GM21737 (cell line): Measurements from ENCODE around the gene TUBA4B.

Experiments
- ATAC-seq: cut with Tn5 transposase; IDR thresholded peaks from one replicate; pipeline ENCODE4 v1.9.1; 2021; ENCODE audit warnings: mild to moderate bottlenecking, moderate library complexity; ENCODE audit not compliant: unreplicated experiment

TUBA4B gene

GRCh38 chr2:219289537-219290361 is 36.7 kb downstream of the TUBA4B start:
- no peak for ATAC-seq

DNA sequence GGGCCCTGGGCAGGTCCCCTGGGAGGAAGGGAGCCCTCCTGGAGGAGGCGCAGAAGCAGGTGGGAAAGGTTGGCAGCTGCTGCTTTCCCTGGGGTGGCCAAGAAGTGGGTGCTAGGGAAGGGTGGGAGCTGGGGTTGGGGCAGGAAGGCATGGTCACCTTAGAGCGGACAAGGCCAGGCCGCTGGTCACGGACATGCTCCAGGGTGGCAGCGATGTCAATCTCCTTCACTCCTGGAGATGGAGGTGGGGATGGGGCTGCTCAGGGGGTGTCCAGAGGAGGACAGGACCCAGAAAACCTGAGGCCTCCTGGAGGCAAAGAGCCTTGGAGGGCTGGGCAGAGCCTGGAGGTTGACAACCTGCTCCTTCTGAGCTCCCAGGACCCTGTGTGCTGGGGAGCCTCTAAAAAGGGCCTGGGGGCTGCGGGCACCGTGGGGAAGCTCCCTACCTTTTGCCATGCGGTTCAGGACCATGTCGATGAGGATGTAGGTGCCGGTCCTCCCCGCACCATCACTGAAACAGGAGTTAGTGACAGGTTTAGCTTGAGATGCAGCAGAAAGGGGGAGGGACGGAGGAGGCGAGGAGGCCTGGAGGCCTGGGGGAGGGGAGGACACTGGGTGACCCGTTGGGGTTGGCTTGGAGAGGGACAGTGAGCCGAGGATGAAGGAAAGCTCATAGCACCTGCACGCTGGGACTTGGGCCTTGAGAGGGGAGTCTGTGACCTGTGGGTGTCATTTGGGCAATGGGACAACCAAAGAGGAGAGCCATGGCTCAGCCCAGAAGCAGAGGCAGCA is 37.5 kb downstream of the TUBA4B start:
- no peak for ATAC-seq

DNA sequence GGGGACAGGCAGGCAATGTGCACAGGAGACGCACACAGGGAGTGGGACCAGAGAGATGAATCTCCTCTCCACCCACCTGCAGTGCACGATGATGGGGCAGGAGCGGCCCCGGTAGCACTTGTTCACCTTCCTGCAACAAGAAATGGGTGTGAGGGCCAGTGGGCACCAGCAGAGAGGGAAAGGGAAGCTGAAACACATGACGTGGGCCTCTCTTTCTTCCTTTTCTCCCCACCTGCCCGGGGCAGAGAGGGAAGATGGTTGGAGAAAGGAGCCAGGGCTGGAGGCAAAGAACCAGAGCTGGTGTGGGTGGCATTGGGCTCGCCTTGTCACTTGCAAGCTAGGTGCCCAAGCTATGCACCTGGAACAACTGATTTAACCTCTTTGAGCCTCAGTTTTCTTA is 38.4 kb downstream of the TUBA4B start:
- no peak for ATAC-seq

GRCh38 chr2:219291910-219292490 is 39.0 kb downstream of the TUBA4B start:
- ATAC-seq = no peak

- ATAC-seq = no peak
These were observed 39.6 kb downstream of the TUBA4B start for GRCh38 chr2:219292616-219293015.

GRCh38 chr2:219293736-219294231 is 40.7 kb downstream of the TUBA4B start:
- ATAC-seq = no peak

DNA sequence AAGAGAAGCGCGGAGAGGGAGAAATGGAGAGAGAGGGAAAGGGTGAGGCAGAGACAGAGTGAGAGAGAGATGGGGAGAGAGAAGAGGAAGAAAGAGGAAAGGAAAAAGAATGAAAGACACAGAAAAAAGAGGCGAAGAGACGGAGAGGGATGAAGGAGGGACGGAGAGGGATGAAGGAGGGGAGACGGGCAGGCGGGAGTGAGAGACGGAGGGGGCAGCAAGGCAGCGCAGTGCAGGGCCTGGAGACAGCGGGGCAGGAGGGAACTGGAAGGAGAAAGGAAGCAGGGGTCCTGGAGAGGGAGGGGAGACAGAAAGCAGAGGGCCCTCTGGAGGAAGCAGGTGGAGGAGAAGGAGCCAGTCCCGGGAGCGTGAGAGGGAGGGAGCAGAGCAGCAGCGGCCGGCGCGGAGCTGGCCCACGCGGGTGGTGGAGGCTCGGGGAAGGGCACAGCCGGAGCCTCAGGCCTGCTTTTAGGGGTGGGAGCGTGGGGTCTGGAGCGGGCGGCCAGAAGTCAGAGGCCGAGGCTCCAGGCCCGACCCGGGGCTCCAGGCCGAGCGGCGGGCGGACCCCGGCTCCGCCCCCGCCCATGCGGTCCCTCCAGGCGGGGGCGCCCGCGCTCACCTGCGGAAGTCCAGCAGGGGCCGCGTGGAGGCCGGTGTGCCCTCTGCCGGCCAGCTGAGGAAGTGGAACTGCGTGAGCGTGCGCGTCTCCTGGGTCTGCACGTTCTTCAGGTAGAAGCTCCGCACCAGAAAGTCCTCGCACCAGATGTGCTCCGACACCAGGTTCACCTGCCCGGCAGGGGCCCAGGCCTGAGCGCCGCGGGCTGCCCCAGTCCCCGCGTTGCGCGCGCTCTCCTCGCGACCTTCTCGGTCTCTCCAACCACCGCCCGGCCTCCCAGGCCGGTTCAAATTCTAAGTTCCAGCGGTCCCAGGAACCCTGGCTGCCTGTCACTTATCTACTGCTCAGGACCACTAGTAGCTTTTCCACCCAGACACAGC is 41.6 kb downstream of the TUBA4B start:
- peak; percentile 95 for ATAC-seq

DNA sequence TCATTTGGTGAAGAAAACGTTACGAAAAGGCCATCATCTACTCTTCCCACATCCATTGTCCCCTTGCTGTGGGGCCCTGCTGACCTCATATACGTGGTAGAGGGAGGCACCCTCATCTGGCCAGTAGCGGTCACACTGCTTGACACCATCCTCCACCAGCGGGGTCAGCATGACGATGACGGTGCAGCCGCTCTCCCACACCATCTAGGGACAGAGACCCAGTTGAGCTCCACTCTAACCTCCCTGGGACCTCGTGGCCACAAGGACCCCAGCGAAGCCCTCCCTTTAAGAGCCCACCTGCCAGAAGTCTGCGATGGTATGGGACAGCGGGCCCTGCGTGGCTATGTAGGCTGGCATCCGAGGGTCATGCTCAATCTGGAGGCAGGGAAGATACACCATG is 43.1 kb downstream of the TUBA4B start:
- no peak for ATAC-seq

DNA sequence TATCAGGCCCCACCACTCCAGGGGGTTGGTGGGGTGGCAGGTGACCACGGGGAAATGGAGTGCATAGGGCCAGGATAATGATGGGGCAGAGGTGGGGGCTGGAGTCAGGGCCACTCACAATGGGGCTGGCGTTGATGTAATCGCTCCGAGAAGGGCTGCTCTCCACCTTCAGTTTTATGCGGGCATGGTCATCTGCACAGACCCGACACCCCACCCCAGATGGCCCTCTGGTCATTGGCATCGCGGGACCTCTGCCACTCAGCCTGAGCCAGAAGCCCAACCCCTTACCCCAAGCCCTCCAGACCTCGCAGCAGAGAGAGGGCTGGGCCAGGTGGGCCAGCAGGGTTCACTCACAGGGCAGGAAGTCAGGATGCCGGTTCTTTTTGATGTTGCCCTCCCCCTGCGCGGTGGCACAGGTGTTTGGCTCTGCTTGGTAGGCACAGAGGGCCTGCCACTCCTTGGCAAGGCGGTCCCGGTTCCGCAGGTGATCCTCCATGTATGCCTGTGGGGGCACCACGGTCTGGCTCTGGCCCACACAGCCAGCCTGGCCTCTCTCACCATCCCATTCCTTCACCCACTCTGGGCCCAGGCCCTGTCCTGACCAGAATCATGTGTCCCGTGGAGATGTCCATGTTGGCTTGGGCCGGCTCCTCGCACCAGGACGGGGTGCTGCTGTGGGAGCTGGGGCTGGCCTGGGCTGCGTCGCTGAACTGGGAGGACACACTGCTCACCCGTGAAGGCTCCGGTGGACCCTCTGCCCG is 43.8 kb downstream of the TUBA4B start:
- ATAC-seq = no peak

GRCh38 chr2:219297766-219298456 is 44.9 kb downstream of the TUBA4B start:
- no peak for ATAC-seq

- ATAC-seq = no peak
These were observed 45.8 kb downstream of the TUBA4B start for GRCh38 chr2:219298759-219299371.

GRCh38 chr2:219299372-219299760 is 46.3 kb downstream of the TUBA4B start:
- ATAC-seq = no peak

DNA sequence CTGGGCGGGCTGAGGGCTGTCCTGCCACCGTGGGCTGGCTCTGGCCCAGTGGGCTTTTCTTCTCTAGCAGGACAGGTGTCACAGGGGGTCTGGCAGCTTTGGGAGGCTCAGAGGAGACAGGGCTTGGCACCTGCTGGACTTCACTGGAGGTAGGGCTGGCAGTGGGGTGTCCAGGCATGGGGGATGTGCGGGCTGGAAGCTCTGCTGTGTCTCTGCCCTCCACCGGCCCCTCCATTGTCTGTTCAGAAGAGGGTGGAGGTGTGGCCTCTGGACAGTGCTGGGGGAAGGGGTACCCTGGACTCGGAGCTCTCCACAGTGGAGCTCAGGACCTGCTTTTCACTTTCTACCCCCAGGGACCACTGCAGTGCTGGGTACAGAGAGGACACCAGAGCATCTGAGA is 47.0 kb downstream of the TUBA4B start:
- ATAC-seq = no peak

GRCh38 chr2:219302412-219302968 is 49.4 kb downstream of the TUBA4B start:
- no peak for ATAC-seq

GRCh38 chr2:219304223-219304622 is 51.2 kb downstream of the TUBA4B start:
- no peak for ATAC-seq

- no peak for ATAC-seq
These were observed 53.0 kb downstream of the TUBA4B start for GRCh38 chr2:219306047-219306446.

DNA sequence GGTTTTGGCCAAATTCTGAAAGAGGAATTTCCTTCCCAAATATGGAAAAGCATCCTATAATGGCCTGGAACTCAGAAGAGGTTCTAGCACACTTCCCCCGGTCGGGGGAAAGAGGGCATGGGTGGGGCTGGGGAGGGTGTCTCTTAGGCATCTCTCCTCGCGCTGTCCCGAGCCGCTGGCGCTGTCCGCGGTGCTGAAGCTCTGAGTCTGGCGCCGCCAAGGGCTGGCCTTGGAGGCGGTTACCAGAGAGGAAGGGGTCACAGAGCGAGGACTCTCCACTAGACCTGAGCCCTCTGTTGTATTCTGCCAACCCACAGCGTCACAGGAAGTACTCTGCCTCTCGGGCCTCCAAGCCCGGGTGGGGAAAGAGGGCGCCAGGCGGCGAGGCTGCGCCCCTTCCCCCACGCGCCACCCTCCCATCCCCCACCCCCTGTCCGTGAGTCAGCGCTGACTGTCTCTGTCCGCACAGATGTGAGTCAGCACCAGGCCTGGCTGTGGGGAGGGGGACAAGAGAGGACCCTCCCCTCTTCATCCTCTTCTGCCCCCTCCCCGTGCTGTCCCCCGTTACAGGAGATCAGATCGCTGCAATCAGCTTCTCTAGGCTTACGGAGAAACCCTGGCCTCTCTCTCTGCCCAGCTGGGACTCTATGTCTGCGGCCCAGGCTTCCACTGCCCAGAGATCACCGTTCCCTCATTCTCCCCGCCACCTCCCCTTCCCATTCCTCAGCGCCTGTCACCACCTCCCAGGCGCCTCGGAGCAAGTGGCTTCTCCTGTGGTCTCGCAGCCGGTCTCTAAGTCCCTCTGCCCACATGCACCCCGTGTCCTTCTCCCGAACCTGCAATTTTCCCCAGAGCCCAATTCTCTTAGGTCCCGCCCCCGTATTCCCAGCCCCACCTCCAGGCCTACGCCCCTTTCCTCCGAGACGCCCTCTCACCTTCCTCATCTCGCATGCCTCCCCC is 55.4 kb downstream of the TUBA4B start:
- ATAC-seq = no peak
